Gastrocnemius medialis (tissue), 4 donors: ENCODE measurements around the gene POLA2. TPM values are rescaled to one million over a fixed set of nuclear protein-coding genes. Genes with fewer than 3 reads are reported as not detected.

Experiments used
- ATAC-seq, 2 donors: fragments of 150-250 bp; one replicate each; pipeline ENCODE4 v1.9.1; 2016
- DNase-seq, 2 donors: peaks; one replicate each; pipeline ENCODE4 v3.0.0-alpha.2; 2019
- H3K27ac ChIP-seq, 4 donors: fragments of 200-600 bp; sonication (generic); 1 replicate in 1 of 4; 2 replicates in 3 of 4; pipeline ENCODE4 v1.5.1; 2016 to 2018; ENCODE audit warnings: mild to moderate bottlenecking in 2 of 4, moderate library complexity in 1 of 4
- H3K27me3 ChIP-seq, 3 donors: fragments of 200-600 bp; sonication (generic) in 2 of 3; 1 replicate in 1 of 3; 2 replicates in 2 of 3; pipeline versions ENCODE4 v1.5.1 to v1.6.0; 2016 to 2019; ENCODE audit warnings: mild to moderate bottlenecking in 1 of 3, moderate library complexity in 1 of 3
- H3K36me3 ChIP-seq, 2 donors: fragments of 200-600 bp; sonication (generic) in 1 of 2; one replicate each; pipeline ENCODE4 v1.5.1; 2017 to 2018
- H3K4me1 ChIP-seq, 2 donors: fragments of 200-600 bp; sonication (generic) in 1 of 2; one replicate each; pipeline ENCODE4 v1.5.1; 2016 to 2017; ENCODE audit warnings: mild to moderate bottlenecking in 2 of 2
- H3K4me3 ChIP-seq, 4 donors: fragments of 200-600 bp; sonication (generic) in 3 of 4; 1 replicate in 1 of 4; 2 replicates in 3 of 4; pipeline ENCODE4 v1.5.1; 2016 to 2019; ENCODE audit warnings: mild to moderate bottlenecking in 2 of 4
- H3K9me3 ChIP-seq, 3 donors: fragments of 200-600 bp; sonication (generic) in 2 of 3; 1 replicate in 1 of 3; 2 replicates in 2 of 3; pipeline ENCODE4 v1.5.1; 2016 to 2019
- CTCF ChIP-seq, 5 experiments: fragments of 450-650 bp in 3 of 5; fragments of 200-600 bp in 2 of 5; sonication (generic) in 2 of 5; IDR thresholded peaks in 4 of 5; conservative IDR thresholded peaks in 1 of 5; 1 replicate in 4 of 5; 2 replicates in 1 of 5; pipeline ENCODE4 v1.5.1; 2016 to 2019; ENCODE audit warnings: antibody characterized with exemption in 5 of 5, mild to moderate bottlenecking in 3 of 5, moderate library complexity in 3 of 5
- POLR2A ChIP-seq, 2 donors: fragments of 450-650 bp; IDR thresholded peaks; one replicate each; pipeline ENCODE4 v1.6.1; 2017; ENCODE audit warnings: antibody characterized with exemption in 2 of 2, mild to moderate bottlenecking in 2 of 2, moderate library complexity in 2 of 2
- in situ Hi-C, 4 donors: fragments of 200-750 bp; cut with MboI; loops; one replicate each; pipeline versions ENCODE4 v1.15.0 to v1.8.0; 2017; ENCODE audit warnings: low sequenced_read_pairs in 4 of 4
- intact Hi-C: fragments of 100-400 bp; cut with DNase I; formaldehyde crosslinking; loops from one replicate; pipeline ENCODE4 v1.15.1; 2023; ENCODE audit warnings: low total_unique reads
- total RNA-seq, 4 donors: library from RNA; depleted of rRNA; stranded (reverse); fragments of >200 nt; gene quantifications; one replicate each; pipeline versions ENCODE4 v1.1.0 to v1.2.3, GENCODE V29; 2016

Gene POLA2
- total RNA-seq, 4 donors from 2014 or later: 2.9 to 9.2 (median 6.9) TPM

GRCh38 chr11:65266210-65266609, 4.4 kb downstream of the POLA2 start:
- no peak for TF ChIP-seq POLR2A (IDR thresholded peaks at IDR 0.05)
- TF ChIP-seq CTCF (IDR thresholded peaks at IDR 0.05 in 4 of 5, conservative IDR thresholded peaks at IDR 0.05 in 1 of 5): no peak
- no peaks in the 10 kb centered on the region for H3K9me3 ChIP-seq
- no peak overlapping the region for H3K4me3 ChIP-seq
- DNase-seq (no peak), ATAC-seq (no peak)
- no peak overlapping the region for H3K27ac ChIP-seq
- H3K36me3 ChIP-seq: peaks cover 0 to 26% of the 10 kb centered on the region in 2 donors
- H3K4me1 ChIP-seq: peaks cover 8 to 10% of the 10 kb centered on the region in 2 donors
- H3K27me3 ChIP-seq: no peaks in the 10 kb centered on the region
- intact Hi-C loops: no loop called here
- in situ Hi-C loops: no loop called here

GRCh38 chr11:65274735-65275682, 13.2 kb downstream of the POLA2 start:
- DNase-seq: peak; percentile 69 to 73
- no peak overlapping the region for H3K4me3 ChIP-seq
- in situ Hi-C loops: loop anchor here (5.0 kb wide), 2 partner anchors 37 to 52 kb away; partner anchors contain the start of gene CDC42EP2 (in 1 of the 4)

GRCh38 chr11:65275906-65276305, 14.1 kb downstream of the POLA2 start:
- TF ChIP-seq CTCF (IDR thresholded peaks at IDR 0.05 in 4 of 5, conservative IDR thresholded peaks at IDR 0.05 in 1 of 5) (no peak), POLR2A (IDR thresholded peaks at IDR 0.05) (no peak)
- Histone ChIP-seq H3K27ac (peak overlapping the region in 1 of 4 donors; percentile 22), H3K4me1 (peaks cover 0 to 5% of the 10 kb centered on the region in 2 donors), H3K4me3 (no peak overlapping the region), H3K36me3 (peaks cover 0 to 2% of the 10 kb centered on the region in 2 donors), H3K27me3 (no peaks in the 10 kb centered on the region), H3K9me3 (no peaks in the 10 kb centered on the region)
- ATAC-seq (no peak), DNase-seq (no peak)
- in situ Hi-C loops: loop anchor here in 1 of 4 donors (5.0 kb wide), 1 partner anchor 36 kb away; the partner anchor contains the start of gene CDC42EP2
- intact Hi-C loops: loop anchor here (1.0 kb wide), 2 partner anchors 39 to 54 kb away; no protein-coding TSS in a partner anchor

More at GRCh38 chr11:65274735-65275682, 13.2 kb downstream of the POLA2 start:
- Histone ChIP-seq H3K9me3 (no peaks in the 10 kb centered on the region), H3K27ac (peak overlapping the region in 2 of 4 donors; percentile 22 to 30), H3K4me1 (peaks cover 0 to 5% of the 10 kb centered on the region in 2 donors), H3K36me3 (peaks cover 0 to 8% of the 10 kb centered on the region in 2 donors), H3K27me3 (no peaks in the 10 kb centered on the region)
- intact Hi-C loops: loop anchor here (1.0 kb wide), 2 partner anchors 40 to 55 kb away; no protein-coding TSS in a partner anchor
- TF ChIP-seq POLR2A (IDR thresholded peaks at IDR 0.05): no peak
- TF ChIP-seq CTCF (IDR thresholded peaks at IDR 0.05 in 4 of 5, conservative IDR thresholded peaks at IDR 0.05 in 1 of 5): peak; percentile 79 to 93 (median 90)
- peak; percentile 87 to 92 for ATAC-seq

- Histone ChIP-seq H3K4me3 (no peak overlapping the region), H3K36me3 (peaks cover 0 to 20% of the 10 kb centered on the region in 2 donors), H3K27ac (no peak overlapping the region), H3K9me3 (no peaks in the 10 kb centered on the region), H3K27me3 (no peaks in the 10 kb centered on the region), H3K4me1 (peaks cover 0 to 5% of the 10 kb centered on the region in 2 donors)
- TF ChIP-seq POLR2A (IDR thresholded peaks at IDR 0.05) (no peak), CTCF (IDR thresholded peaks at IDR 0.05 in 4 of 5, conservative IDR thresholded peaks at IDR 0.05 in 1 of 5) (no peak)
- intact Hi-C loops (loop anchor here (2.0 kb wide), 1 partner anchor 21 kb away; no protein-coding TSS in a partner anchor), in situ Hi-C loops (loop anchor here in 1 of 4 donors (5.0 kb wide), 1 partner anchor 35 kb away; the partner anchor contains the start of gene CDC42EP2)
- DNase-seq (no peak), ATAC-seq (no peak)
Measured at GRCh38 chr11:65277631-65278277, 16.0 kb downstream of the POLA2 start.
